OCI-LY7 (cell line): ENCODE measurements around the gene OSBP2. TPM values are rescaled to one million over a fixed set of nuclear protein-coding genes. Genes with fewer than 3 reads are reported as not detected.

Experiments used
- BruUV-seq: library from RNA; stranded (reverse); fragments of 400-500 nt; replicated peaks from 2 replicates; lab custom pipeline; 2021; lab: Mats Ljungman, UMichigan
- CTCF ChIA-PET: fragments of 300-600 bp; sonication (Branson Sonifier 250); formaldehyde crosslinking; loops from one replicate; lab custom pipeline; 2022; ENCODE audit warnings: antibody characterized with exemption; ENCODE audit not compliant: unreplicated experiment; lab: Charles Lee
- POLR2A ChIA-PET: fragments of 300-600 bp; sonication (Branson Sonifier 250); formaldehyde crosslinking; loops from one replicate; lab custom pipeline; 2022; ENCODE audit warnings: antibody characterized with exemption; lab: Charles Lee
- DNase-seq: peaks from one replicate; pipeline ENCODE4 v3.0.0-alpha.2; 2015; ENCODE audit warnings: low spot score
- H2AFZ ChIP-seq: fragments of 200-600 bp; sonication (generic), shearing (Covaris generic); 2 replicates; pipeline ENCODE4 v1.6.1; 2014; ENCODE audit warnings: mild to moderate bottlenecking, antibody characterized with exemption, low read length, moderate library complexity
- H3K27ac ChIP-seq: fragments of 200-600 bp; sonication (generic); 2 replicates; pipeline ENCODE4 v1.5.1; 2014; ENCODE audit warnings: mixed run types, low read depth, mild to moderate bottlenecking, moderate library complexity, low read length, inconsistent platforms; ENCODE audit not compliant: poor library complexity, severe bottlenecking
- H3K36me3 ChIP-seq: fragments of 200-600 bp; sonication (generic); 2 replicates; pipeline ENCODE4 v1.6.1; 2014; ENCODE audit warnings: mild to moderate bottlenecking, antibody characterized with exemption, low read length, moderate library complexity, mixed read lengths; ENCODE audit not compliant: insufficient read depth
- H3K4me1 ChIP-seq: fragments of 200-600 bp; sonication (generic); 2 replicates; pipeline ENCODE4 v1.5.1; 2014; ENCODE audit warnings: mild to moderate bottlenecking, low read length; ENCODE audit not compliant: insufficient read depth, poor library complexity, severe bottlenecking
- H3K4me2 ChIP-seq: fragments of 200-600 bp; sonication (generic); 2 replicates; pipeline ENCODE4 v1.6.1; 2014; ENCODE audit warnings: mild to moderate bottlenecking, low read length
- H3K4me3 ChIP-seq: fragments of 200-600 bp; sonication (generic); 2 replicates; pipeline ENCODE4 v1.5.1; 2014; ENCODE audit warnings: mild to moderate bottlenecking, low read depth, low read length; ENCODE audit not compliant: poor library complexity, severe bottlenecking
- H3K79me2 ChIP-seq: fragments of 200-600 bp; sonication (generic); 2 replicates; pipeline ENCODE4 v1.6.1; 2016; ENCODE audit warnings: low read depth, mild to moderate bottlenecking, low read length, moderate library complexity, mixed read lengths; ENCODE audit not compliant: insufficient read depth
- H3K9me2 ChIP-seq: fragments of 200-600 bp; sonication (generic); 2 replicates; pipeline ENCODE4 v1.6.1; 2016; ENCODE audit warnings: mild to moderate bottlenecking, low read length, mixed read lengths; ENCODE audit not compliant: insufficient read depth
- H3K9me3 ChIP-seq: fragments of 200-600 bp; sonication (generic); 2 replicates; pipeline ENCODE4 v1.6.1; 2014; ENCODE audit warnings: mild to moderate bottlenecking, mixed run types, low read length, mixed read lengths
- H4K20me1 ChIP-seq: fragments of 200-600 bp; sonication (generic); 2 replicates; pipeline ENCODE4 v1.6.1; 2014; ENCODE audit warnings: mild to moderate bottlenecking, antibody characterized with exemption, low read length, moderate library complexity, mixed read lengths; ENCODE audit not compliant: insufficient read depth
- EZH2phosphoT487 ChIP-seq: fragments of 200-600 bp; sonication (generic); IDR thresholded peaks from 2 replicates; pipeline ENCODE4 v1.6.1; 2018; ENCODE audit warnings: low read depth, borderline replicate concordance, mild to moderate bottlenecking, mixed run types, antibody characterized with exemption, low read length, moderate library complexity, mixed read lengths
- intact Hi-C: fragments of 100-400 bp; cut with micrococcal nuclease; formaldehyde crosslinking; loops from one replicate; pipeline ENCODE4 v1.10.0; 2022; ENCODE audit not compliant: unreplicated experiment
- total RNA-seq, 2 experiments: library from RNA; depleted of rRNA in 1 of 2; stranded (reverse); fragments of >200 nt in 1 of 2; shearing (Covaris generic) in 1 of 2; gene quantifications; 2 replicates each; pipeline ENCODE4 v1.2.3, GENCODE V29; 2014 to 2022
- TF ChIP-seq, protein P1 (sequence below): fragments of 200-600 bp; sonication (generic); conservative IDR thresholded peaks from 2 replicates; pipeline ENCODE4 v1.5.1; 2014; ENCODE audit warnings: mild to moderate bottlenecking, antibody characterized with exemption, low read length, moderate library complexity, mixed read lengths

The OSBP2 gene
- total RNA-seq, 2 experiments from 2014 or later: 0.19 to 0.34 TPM

DNA sequence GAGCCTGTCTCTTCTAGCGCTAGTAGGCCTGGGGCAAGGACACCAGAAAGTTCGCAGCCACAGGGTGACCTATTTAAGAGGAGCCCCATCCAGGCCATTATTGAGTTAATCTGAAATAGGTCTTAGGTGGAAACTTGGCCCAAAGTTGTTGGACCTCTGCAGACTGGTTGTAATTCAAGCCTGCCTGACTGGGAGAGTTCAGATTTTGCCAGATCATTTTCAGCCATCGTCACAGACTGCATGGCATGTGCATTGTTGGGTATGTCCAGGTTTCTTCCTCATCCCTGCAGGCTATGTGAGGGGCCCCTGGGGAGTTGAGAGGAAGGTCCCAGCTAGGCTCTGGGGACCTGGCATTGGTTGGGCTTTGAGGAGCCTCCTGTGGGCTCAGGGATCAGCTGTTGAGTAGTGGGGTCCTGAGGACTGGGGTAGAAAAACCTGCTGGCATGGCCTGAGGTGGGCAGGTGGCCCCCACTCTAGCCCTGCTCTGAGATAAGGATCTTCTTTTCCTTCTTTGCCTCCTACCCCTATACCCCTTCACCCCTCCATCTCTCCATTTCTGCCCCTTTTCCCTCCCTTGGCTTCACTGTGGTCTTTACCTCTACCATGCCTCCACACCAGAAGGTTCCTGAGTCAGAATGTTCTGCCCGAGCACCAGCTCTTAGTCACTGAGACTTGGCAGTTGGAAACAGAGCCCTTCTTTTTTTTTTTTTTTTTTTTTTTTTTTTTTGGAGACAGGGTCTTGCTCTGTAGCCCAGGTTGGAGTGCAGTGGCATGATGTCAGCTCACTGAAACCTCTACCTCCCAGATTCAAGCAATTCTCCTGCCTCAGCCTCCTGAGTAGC is 161.2 kb downstream of the OSBP2 start:
- H3K36me3 ChIP-seq: no peaks in the 10 kb centered on the region
- DNase-seq: no peak
- no peaks in the 10 kb centered on the region for H3K79me2 ChIP-seq
- H4K20me1 ChIP-seq: no peaks in the 10 kb centered on the region
- H3K4me2 ChIP-seq: no peak overlapping the region
- intact Hi-C loops: no loop called here
- no peak overlapping the region for H2AFZ ChIP-seq
- no peak for TF ChIP-seq EZH2phosphoT487
- TF ChIP-seq, protein P1, sequence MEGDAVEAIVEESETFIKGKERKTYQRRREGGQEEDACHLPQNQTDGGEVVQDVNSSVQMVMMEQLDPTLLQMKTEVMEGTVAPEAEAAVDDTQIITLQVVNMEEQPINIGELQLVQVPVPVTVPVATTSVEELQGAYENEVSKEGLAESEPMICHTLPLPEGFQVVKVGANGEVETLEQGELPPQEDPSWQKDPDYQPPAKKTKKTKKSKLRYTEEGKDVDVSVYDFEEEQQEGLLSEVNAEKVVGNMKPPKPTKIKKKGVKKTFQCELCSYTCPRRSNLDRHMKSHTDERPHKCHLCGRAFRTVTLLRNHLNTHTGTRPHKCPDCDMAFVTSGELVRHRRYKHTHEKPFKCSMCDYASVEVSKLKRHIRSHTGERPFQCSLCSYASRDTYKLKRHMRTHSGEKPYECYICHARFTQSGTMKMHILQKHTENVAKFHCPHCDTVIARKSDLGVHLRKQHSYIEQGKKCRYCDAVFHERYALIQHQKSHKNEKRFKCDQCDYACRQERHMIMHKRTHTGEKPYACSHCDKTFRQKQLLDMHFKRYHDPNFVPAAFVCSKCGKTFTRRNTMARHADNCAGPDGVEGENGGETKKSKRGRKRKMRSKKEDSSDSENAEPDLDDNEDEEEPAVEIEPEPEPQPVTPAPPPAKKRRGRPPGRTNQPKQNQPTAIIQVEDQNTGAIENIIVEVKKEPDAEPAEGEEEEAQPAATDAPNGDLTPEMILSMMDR: no peak
- no TSS peak for BruUV-seq
- no peak overlapping the region for H3K4me3 ChIP-seq
- H3K9me2 ChIP-seq: no peaks in the 10 kb centered on the region
- H3K4me1 ChIP-seq: no peaks in the 10 kb centered on the region
- ChIA-PET CTCF (no interaction called here), POLR2A (interaction anchor here (0.6 kb wide), 1 partner anchor 496 kb away, joined by 4 read pairs; no protein-coding TSS in a partner anchor)
- no peaks in the 10 kb centered on the region for H3K9me3 ChIP-seq
- H3K27ac ChIP-seq: no peak overlapping the region

DNA sequence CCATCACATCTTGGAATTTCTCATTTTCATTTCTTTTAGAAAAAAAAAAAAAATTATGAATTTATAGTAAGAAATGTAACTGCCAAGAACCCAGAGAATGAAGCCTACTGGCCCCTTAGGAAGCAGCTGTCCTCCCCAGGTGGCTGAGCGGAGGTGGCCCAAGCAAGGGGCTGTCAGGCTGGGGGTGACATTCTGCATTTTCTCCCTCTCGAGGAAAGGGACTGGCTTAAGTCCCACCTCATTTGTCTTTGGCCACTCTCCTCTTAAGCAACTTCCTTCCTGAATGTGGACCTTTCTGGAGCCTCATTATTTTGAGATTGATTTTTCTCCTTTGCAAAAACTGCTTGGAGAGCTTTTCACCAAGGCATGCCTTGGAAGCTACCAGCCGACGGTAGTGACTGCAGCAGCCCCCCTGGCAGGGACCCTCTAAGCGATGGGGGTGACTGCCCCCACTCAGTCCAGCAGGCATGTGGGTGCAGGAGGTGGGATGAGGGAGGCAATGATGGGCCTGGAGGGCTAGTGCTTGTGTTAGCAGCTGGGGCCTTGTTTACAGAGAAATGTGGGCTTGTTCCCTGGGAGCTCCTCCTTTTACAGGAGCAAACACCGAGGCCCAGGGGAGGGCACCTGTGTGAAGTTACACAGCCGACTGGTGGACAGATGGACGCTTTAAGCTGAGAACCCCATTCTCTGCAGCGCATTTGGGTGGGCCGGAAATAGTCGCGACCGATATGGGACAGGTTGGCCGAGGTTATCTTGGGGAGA is 162.2 kb downstream of the OSBP2 start:
- intact Hi-C loops: no loop called here
- Histone ChIP-seq H3K79me2 (no peaks in the 10 kb centered on the region), H3K27ac (no peak overlapping the region), H4K20me1 (no peaks in the 10 kb centered on the region), H3K4me2 (no peak overlapping the region), H3K36me3 (no peaks in the 10 kb centered on the region), H2AFZ (no peak overlapping the region), H3K4me1 (no peaks in the 10 kb centered on the region), H3K9me2 (no peaks in the 10 kb centered on the region), H3K9me3 (no peaks in the 10 kb centered on the region), H3K4me3 (no peak overlapping the region)
- no peak for TF ChIP-seq EZH2phosphoT487
- TF ChIP-seq, protein P1: no peak
- POLR2A ChIA-PET: interaction anchor here (0.6 kb wide), 1 partner anchor 497 kb away, joined by 4 read pairs; no protein-coding TSS in a partner anchor
- CTCF ChIA-PET: no interaction called here
- no peak for DNase-seq
- BruUV-seq: no TSS peak
